Inflammatory macrophage treated with lipopolysaccharide for 1 hour (primary cell): ENCODE results near the gene KIN.
"Not testable (repeated sequence)": the region's sequence is repeated elsewhere in the genome, so short reads cannot be mapped to it uniquely, and the experiment has no call there.

Source experiments
- DNase-seq, 2 donors: peaks; one replicate each; pipeline ENCODE4 v3.0.0-alpha.2; 2020 to 2022

KIN gene

DNA sequence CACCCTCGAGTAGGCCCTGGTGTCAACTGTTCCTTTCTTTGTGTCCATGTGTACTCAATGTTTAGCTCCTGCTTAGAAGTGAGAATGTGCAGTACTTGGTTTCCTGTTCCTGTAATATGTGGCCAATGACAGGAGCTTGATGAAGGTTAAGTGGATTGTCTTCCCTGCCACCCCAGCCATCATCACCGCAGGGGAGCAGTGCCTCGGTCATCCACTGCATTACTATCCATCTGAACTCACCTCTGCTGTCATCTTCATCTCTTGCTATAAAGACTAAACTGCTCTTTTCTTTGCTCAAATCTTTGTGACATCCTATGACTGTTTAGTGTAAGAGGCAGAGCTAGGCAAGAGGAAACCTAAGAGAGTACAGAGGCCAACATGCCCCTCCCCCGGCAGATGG lies 69.1 kb downstream of the KIN start:
- DNase-seq: no peak

DNA sequence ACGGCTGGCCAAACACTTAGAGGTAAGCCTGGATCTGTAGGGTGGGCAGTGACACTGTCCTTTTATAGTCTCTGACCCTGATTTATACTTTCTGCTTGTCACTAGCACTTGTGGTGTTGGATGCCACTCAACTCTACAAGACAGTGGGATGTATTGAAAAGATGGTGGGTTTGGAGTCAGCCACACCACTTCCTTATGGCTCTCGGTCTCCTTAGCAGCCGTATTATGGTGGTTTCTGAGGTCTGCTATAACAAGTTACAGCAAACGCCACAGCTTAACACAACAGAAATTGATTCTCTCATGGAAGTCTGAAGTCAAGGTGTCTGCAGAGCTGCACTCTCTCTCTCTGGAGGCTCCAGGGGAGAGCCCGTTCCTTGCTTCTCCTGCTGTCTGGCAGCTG lies 70.0 kb downstream of the KIN start:
- no peak for DNase-seq

DNA sequence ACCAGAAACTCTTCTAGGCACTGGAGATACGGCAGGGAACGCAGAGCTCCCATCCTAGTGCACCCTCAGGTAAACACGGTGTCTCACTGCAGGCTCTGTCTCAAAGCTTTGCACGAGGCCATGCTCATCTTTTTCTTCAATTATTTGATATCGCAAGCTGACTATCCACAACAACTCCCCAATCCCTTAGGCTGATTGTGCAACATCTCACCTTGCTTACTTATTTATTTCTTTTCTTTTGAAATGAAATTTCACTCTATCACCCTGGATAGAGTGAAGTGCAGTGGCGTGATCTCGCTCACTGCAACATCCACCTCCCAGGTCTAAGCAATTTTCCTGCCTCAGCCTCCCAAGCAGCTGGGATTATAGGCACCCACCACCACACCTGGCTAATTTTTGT lies 72.3 kb downstream of the KIN start:
- DNase-seq: no peak

DNA sequence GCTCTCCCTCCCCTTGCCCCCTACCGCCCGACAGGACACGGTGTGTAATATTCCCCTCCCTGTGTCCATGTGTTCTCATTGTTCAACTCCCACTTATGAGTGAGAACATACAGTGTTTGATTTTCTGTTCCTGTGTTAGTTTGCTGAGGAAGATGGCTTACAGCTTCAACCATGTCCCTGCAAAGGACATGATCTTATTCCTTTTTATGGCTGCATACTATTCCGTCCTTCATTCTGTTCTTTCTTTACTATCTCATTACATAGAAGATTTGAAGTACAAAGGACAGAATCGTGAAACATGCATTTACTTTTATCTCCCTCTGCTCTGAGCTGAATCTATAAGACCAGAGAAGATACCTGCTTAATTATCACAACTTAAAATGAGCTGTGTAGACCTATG lies 76.7 kb downstream of the KIN start:
- DNase-seq: not testable (repeated sequence)

DNA sequence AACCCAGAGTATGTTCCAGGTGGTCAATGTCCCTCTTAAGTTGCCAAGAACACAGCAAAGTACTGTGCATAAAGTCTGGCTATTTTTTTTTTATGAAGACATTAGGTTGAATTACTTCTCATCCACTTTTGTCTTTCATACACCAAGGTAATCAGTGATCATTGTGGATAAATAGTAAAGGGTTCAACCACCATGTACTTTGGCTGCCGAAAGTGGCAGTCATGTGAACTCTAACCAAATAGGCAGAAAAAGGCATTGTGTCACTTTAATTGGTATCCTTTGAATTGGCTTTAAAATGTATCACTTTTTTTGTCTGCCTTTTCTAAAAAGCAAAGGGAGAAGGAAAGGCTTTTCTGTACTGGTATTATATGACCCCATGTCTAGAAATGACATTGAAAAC lies 77.3 kb downstream of the KIN start:
- no peak for DNase-seq

DNA sequence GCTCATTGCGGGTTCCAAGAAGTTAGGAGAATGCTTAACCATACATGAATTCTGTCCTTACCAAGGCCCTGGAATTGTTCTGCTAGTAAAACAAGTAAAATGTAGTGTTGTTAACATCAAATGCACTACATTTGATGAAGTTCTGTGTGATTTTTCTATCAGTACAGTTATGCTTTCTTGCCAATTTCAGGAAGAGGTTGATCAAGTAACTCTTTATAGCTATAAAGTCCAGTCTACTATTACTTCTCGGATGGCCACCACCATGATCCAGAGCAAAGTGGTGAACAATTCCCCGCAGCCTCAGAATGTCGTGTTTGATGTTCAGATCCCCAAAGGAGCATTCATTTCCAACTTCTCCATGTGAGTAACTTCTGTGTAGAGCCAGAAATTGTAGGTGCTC lies 79.0 kb downstream of the KIN start:
- DNase-seq: no peak

DNA sequence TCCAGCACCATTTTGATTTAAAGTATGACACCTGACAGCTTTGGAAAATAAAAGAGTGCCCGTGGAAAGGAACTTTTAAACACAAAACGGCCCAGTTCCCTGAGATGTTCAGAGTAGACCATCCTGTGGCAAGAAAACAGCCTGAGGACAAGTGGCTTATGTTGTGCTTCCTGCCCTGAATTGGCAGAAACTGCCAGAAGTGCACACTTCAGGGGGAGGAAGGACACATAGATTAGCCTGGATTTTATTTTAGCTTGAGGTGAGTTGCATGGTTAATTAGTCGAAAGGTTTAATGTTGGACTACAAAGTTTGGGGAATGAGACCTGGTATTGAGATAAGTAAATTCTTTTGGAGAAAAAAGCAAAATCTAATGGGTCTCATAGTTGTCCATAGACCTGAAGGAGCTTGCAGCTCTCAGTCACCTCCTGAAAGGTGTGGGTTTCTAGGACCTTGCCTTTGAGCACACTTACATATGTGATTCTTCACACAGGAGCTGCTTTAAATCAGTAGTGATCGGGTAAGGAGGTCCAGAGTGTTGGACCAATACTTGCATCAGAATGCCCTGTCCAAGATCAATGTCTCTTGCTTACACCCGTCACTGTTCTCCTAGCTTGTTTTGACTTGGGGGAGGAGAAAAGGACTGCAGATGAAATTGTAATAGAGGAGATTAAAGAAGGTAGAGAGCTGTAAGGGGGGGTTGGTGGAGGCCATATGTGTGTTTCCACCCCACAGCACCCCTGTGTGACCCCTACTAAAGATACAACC lies 79.8 kb downstream of the KIN start:
- DNase-seq: no peak

DNA sequence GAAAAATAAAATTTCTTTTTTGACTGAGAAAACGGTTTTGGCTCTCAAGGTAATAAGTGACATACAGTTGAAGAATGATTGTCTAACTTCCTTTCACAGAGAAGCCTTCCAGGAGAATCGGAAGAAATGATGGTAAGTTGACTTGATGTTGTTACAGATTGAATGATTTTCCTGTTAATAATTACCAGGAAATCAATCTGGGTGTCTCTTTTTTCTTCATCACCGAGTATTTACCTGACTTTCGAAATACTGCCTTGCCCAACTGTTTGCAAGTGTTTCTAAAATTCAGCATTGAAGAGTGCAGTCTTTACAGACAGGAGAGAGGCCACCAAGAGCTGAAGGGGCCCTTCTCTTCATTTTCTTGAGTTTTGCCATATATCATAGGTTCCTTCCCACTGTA lies 80.7 kb downstream of the KIN start:
- no peak for DNase-seq

DNA sequence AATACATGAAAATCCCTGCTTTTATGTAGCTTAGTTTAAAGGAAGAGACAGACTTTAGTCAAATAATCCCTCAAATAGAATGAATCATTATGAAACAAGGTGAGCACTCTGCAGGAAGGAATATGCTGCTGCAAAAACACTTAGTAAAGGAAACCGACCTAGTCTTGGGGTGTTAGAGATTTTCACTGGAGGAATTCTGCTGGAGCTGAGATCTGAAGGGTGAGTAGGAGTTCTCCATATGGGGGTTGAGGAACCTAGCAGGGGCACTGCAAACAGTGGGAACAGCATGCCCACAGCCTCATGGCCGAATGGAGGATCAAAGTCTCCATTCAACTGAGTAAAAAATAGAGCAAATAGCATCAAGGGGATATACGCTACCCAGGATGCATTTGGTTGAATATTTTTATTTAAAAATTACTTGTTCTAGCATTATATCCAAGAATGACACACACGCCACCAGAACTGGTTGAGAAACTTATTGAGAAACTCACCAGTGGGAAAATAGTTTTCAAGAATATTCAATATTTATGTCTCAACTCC lies 81.2 kb downstream of the KIN start:
- DNase-seq: no peak

DNA sequence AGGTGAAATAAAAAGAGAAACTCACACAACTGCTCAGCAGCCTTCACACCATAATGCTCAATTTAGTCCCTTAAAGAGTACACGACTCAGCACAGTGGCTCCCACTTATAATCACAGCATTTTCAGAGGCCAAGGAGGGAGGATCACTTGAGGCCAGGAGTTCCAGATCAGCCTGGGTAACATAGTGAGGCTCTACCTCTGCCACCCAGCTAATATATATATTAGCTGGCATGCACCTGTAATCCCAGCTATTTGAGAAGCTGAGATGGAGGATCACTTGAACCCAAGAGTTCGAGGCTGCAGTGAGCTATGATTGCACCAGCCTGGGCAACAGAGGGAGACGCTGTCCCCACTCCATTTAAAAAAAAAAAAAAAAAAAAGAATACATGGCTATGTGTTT lies 82.5 kb downstream of the KIN start:
- no peak for DNase-seq

DNA sequence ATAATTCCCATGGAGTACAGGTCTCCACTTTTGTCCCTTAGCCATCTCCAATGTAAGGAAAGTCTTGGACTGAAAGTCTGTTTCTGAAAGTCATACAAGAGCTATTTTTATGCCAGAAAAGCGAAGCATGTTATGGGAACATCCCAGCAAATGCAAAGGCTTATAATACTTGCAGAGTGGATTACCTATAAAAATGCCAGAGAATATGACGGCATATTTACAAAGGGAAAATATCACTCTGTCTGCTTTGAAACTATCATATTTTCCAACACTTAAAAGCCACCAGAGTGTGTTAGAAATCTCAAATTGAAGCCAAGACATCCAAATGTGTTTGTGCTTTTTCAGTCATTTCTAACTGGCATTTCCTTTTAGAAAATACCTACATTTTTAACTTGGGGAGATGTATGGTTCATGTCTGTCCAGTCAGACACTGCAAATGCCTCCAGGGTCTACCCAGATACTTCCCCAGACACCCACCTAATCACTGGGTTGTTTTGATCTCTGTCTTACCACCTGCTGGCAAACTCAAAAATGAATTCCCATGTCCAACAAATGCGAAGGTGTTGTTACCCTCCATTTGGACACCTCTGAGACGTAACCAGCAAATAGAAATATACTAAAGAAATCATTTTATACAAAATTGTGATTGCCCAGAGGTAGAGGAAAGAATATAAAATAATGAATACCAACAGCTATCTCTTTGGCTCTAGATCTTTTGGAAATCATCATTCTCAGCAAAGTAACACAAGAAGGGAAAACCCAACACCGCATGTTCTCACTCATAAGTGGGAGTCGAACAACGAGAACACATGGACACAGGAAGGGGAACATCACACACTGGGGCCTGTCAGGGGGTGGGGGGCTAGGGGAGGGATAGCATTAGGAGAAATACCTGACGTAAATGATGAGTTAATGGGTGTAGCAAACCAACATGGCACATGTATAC lies 83.4 kb downstream of the KIN start:
- DNase-seq: no peak

DNA sequence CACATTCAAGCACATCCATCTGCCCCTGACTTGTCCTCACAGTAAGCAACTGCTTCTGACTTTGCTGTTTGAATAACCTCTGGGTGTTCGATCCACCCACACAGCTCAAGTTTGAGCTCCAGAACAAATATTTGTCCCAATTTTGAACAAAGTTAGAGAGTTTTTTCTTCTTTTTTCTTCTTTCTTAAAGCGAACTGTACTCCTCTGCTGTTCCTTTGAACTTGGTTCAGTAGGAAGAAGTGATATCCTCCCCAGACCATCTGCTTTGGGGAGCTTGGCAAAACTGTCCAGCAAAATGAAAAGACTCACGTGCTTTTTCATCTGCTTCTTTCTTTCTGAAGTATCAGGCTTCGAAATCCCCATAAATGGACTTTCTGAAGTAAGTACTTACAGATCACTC lies 84.7 kb downstream of the KIN start, which contains the start of gene ITIH2:
Gene ITIH2 (plus strand): TSS at position 177 of the 400 bp plus-strand sequence. CDS start 119 bp downstream, at position 296.
- no peak for DNase-seq

DNA sequence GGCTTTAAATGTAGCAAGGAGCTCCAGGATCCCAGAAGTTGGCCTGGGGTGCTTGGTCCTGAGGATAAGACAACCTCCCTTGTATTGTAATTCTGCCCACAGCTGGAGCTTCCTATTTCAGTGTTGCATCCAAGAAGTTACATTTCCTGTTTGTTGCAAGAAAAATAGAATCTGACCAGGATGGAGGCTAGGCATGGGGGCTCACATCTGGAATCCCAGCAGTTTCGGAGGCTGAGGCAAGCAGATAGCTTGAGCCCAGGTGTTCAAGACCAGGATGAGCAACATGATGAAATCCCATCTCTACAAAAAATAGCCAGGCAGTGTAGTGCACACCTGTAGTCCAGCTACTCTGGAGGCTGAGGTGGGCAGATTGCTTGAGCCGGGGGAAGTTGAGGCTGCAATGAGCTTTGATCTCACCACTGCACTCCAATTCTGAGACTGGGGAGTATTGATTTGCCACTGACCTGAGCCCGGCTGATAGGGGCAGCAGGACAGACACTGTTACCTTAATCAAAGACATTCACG lies 85.4 kb downstream of the KIN start:
- DNase-seq: no peak

DNA sequence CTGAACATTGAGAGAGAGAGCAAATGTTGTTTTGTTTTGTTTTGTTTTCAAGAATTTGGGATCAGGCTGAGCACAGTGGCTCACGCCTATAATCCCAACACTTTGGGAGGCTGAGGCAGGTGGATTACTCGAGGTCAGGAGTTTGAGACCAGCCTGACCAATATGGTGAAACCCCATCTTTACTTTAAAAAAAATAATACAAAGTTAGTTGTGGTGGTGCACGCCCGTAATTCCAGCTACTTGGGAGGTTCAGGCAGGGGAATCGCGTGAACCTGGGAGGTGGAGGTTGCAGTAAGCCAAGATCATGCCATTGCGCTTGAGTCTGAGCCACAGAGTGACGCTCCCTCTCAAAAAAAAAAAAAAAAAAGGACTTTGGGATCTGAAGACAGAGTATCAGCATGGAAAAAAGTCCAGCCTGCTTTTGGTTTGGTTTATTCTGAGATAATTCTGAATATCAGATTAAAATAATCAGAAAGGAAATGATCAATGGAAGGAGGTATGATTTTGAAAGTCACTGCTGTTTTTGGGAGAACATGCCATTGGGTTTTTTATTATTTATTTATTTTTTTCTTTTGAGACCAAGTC lies 86.5 kb downstream of the KIN start:
- no peak for DNase-seq
